GM12874 (cell line): ENCODE data around the gene C5.

ENCODE experiments used
- CTCF ChIP-seq: IDR thresholded peaks from 2 replicates; pipeline ENCODE4 v1.5.1; 2011; ENCODE audit warnings: low read depth, mild to moderate bottlenecking, control low read depth, low read length, moderate library complexity; ENCODE audit not compliant: insufficient read depth

The C5 gene

GRCh38 chr9:120925535-120926396 lies 124.3 kb downstream of the C5 start:
- no peak for TF ChIP-seq CTCF

DNA sequence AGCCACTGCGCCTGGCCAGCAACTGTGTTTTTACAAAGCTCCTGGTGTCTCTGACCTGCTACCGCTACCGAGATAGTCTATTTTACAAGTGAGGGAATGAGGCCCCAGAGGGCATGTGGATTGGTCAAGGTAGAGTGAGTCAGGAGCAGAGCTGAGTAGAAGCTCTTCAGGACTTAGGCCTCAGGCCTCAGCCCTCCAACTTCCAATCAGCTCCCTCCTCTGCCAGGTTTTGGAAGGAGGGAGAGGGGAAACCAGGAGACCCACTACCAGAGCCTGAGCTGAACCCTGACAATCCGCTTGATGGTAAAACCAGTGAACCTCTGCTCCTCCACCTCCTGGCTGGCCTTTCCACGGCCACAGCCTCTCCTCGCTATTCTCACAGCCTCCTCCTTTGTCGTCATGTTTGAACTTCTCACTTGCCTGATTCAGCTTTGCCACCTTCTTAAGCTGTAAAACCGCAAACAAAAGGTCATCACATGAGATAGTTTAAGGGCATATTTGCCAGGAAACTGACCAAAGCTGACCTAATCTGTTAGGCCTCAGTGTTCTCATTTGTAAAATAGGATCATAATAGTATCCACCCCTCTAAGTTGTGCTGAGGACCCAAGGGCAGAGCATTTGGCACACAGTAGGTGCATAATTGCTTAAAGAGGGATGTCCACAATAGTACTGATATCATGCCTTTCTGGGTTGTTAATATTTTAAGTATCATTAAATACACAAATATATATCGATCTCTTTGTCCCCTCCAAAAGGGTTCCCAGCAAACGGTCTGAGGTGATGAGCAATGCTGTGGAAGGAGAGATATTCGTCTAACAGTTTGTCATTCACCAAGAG lies 125.2 kb downstream of the C5 start:
- no peak for TF ChIP-seq CTCF

GRCh38 chr9:120923620-120924328 lies 126.3 kb downstream of the C5 start:
- no peak for TF ChIP-seq CTCF

- TF ChIP-seq CTCF = no peak
Observed at GRCh38 chr9:120922404-120923195, 127.5 kb downstream of the C5 start.

DNA sequence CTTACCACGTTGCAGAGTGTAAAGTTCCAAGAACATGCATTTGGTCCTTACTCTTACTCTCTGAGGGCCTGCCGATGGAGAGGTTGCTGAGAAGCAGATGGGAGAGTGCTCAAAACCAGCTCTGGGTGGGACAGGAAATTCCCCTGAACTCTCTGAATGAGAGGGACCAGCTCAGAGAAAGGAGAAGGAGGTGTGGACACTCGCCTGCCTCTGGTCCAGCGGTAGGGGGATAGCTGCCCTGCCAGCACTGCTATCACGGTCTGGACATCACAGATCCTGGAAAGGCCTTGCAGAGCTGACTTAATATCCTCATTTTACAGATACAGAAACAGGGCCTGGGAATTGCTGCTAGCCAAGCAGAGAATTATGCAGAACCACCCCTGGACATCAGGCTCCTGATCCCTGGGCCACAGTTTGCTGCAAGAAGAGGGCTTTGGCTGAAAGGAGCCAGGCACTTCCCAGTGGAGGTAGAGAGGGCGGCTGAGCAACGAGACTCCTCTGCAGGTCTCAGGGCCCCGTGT lies 128.4 kb downstream of the C5 start:
- TF ChIP-seq CTCF = no peak

GRCh38 chr9:120920806-120921178 lies 129.3 kb downstream of the C5 start:
- TF ChIP-seq CTCF = no peak
